IPS-NIHi7 (cell line): ENCODE results near the gene HOMER3.

ENCODE experiments used
- DNase-seq: peaks from one replicate; pipeline ENCODE4 v3.0.0; 2012; ENCODE audit warnings: mixed read lengths; ENCODE audit errors: extremely low spot score

The HOMER3 gene

DNA sequence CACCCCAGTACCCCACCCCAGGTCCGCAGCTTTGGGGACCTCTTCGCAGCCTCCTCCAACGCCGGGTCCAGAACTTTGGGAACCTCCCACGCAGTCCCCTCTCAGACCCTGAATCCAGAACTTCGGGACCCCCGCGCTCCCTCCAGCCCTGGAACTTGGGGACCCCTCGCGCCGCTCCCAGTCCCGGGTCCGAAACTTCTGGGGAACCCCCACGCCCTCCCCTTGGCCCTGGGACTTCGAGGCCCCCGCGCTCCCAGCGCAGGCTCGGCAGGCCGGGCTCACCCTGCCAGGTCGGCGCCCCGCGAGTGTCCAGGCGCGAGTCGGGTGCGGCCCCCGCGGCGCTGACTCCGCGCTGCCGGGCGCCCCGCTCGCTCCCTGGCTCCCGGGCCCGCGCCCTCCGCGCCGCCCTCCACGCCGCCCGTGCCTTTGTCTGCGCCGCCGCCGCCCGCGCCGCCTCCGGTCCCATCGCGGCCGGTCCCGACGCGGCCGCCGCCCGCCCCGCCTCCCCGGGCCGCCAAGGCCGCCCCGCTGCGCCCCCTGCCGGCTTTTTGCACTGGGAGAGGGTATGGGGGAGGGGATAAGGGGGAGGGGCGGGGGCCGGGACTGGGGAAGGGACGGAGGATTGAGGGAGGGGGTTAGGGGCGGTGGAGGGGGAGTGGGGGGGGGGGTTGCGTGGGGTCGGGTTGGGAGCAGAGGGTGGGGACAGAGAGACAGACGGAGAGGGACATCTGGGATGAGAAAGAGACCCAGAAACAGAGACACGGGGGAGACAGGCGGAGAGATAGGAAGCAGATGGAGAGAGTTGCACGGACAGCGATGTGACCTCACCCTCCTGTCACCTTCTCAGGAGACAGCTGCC is at the start of gene HOMER3:
HOMER3 (minus strand) TSS at position 449 of the 859 bp plus-strand sequence. CDS start 2,235 bp downstream, outside the sequence.
- peak; percentile 93 for DNase-seq

DNA sequence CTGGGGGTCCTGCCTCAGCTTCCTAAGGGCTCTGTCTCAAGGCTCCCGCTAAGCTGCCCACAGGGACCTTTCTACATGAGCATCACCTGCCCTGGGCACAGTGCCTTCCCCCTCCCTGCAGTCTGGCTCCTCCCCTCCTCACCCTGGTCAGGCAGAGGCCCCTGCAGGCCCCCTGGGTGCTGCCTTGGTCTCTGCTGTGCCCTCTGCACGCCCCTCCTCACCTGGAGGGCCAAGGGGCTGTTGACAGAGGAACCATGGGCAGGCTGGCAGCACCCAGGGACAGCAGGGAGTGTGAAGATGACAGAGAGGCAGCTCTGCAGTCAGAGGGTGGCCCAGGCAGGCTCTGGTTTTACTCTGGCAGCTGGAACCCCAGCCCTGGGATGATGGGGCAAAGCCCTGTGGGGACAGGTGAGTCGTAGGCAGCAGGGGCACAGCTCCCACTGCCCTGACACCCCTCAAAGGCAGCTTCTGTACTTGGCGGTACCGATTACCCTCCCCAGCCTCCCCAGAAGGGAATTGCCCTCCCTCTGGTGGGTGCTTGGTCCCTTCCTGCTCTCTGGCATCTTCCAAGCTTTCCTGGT is 49.2 kb upstream of the HOMER3 start:
- DNase-seq: no peak

DNA sequence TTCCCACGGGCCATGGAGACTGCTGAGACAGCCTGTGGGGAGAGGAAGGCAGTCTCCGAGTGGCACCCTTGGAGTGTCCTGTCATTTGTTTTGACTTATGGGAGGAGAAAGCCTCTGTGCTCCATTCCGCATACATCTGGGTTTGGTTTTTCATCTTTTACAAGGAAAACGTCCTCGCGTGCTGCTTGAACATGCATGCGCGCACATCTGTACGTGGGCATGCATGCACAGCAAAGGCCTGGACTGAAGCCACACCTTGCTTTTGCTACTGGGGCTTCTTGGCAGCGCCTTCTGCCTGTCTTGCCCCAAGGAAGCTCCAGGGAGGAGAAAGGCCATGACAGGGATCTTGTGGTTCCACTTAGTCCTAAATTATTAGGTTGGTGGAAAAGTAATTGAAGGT is 48.3 kb upstream of the HOMER3 start:
- DNase-seq: no peak

DNA sequence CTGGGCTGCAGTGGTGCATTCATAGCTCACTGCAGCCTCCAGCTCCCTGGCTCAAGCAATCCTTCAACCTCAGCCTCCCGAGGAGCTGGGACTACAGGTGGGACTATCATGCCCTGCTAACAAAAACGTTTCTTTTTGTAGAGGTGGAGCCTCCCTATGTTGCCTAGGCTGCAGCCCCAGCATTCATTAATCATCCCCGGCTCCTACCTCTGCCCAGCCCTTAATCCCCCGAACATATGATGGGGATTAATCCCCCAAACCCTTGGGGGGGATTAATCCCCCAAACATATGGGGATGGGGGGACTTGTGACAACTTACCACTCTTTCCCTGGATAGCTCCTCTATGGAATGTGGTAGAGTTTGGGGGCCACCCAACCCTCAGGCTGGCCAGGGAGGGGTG is 46.4 kb upstream of the HOMER3 start:
- no peak for DNase-seq

DNA sequence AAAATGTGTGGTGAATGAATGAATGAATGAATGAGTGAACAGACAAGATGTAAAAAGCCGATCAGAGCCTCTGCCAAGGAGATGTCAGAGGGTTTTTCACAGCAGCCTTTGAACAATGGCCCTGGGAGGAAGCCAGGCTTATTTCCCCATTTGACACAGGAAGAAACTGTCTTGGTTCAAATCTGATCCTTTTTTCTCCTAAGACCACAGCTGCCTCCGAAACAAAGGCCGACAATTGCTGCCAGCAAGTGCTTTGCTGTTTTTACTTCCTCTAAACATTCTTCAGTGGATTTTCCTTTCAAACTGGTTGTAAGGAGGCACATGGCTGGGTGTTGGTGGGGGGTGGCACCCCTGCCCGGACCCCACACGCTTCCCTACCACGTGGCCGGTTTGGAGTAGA is 44.2 kb upstream of the HOMER3 start:
- DNase-seq: no peak

DNA sequence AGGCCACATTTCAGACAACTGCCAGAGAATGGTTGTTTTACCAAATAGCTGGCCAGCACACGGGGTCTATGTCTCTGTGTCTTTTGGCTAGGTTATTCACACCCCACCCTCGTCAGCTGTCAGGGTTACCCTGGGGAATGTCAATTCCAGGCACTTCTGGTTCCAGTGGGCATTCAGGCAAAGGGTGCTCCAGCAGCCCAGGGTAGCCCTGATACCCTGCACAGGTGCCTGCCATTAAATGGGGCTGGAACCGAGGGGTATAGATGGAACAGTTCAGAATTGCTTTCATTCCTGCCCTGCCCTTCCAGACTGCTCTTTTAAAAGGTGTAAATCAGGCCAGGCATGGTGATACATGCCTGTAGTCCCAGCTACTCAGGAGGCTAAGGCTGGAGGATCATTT is 43.2 kb upstream of the HOMER3 start:
- DNase-seq: no peak

DNA sequence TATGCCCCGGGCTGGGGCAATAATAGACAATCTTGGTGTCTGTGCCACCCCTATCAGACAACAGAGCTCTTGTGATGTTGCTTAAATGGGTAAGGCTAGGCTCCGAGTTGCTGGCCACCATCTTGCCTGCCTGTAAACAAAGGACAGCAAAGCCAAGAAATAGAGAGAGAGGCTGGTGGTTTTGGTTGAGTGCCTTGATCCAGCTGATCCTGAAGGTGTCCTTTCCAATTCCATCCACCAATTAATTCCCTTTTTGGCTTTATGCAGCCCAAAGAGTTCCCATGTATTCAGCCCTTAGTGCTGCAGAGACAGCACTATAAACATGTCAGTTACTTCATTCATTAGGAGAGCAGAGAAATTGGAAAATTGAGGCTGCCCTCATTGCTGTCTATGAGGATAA is 41.7 kb upstream of the HOMER3 start:
- DNase-seq: no peak

DNA sequence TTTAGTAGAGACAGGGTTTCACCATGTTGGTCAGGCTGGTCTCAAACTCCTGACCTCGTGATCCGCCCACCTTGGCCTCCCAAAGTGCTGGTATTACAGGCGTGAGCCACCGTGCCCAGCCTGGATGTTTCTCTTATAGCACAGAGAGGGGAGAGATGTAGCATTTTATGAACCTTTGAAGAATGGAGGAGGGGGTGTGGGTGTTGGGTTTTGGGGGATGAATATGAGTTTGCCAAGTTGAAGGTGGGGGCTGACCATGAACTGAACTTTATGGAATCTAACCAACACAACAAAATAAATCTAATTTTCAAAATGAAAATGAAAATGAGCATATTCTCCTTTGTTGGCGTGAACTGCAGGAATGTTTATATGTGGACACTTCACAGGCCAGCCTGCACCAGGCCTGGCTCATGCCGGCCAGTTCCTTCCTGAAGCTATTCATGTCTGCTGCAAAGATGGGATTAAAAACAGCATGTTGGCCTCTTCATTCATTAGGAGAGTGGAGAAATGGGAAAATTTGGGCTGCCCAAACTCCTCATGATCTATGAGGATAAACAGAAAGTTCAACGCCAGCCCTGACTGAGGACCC is 39.5 kb upstream of the HOMER3 start:
- no peak for DNase-seq

DNA sequence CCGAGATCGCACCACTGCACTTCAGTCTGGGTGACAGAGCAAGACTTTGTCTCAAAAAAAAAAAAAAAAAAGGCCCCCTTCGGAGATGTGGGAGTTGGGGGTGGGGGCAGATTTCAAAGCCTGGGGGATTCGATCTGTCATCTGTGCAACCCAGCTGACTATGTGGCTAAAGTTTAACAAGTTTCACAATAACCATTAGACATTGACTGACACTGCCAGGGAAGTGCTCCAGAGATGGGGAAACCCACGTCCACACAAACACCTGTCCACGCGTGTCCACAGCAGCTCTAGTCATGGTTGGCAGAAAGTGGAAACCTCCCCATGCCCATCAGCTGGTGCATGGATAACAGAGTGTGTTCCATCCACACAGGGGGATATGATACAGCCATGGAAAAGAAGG is 37.6 kb upstream of the HOMER3 start:
- DNase-seq: no peak

DNA sequence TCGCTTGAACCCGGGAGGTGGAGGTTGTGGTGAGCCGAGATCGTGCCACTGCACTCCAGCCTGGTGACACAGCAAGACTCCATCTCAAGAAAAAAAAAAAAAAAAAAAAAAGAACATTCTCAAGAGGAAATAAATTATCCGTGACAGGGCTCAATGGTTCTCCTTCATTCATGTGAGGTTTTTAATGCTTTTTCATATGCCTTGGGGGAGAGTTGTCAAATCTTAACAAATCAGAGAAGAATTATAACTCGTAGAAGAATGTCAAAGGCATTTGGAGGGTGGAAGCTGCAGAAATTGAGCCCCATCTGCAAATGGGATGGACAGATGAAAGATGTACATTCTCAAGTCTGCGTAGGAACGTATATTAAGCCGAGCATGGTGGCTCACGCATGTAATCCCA is 34.9 kb upstream of the HOMER3 start:
- DNase-seq: no peak

DNA sequence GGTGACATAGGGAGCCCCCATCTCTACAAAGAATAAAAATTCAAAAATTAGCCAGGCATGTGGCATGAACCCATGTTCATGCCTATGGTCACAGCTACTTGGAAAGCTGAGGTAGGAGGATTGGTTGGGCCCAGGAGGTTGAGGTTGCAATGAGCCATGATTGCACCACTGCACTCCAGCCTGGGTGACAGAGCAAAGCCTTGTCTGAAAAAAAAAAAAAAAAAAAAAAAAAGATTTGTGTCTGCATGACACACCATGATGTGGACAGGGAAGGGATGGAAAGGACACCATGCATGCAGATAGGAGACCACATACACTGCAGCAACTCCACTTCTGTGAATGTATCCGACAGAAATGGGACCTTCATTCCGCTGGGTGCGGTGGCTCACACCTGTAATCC is 34.0 kb upstream of the HOMER3 start:
- no peak for DNase-seq

DNA sequence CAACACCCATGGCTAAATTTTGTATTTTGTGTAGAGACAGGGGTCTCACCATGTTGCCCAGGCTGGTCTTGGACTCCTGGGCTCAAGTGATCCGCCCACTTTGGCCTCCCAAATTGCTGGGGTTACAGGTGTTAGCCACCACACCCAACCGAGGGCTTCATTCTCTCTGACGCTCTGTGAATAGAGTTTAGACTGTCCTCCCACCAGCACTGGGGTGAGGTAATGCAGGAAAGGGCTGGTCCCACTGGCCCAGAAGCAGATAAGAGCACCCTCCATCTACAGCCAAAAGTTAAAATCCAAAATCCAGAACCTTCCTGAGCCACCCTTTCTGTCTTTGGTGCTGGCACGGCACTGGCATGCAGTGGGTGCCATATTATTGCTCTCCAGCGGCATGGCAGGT is 31.8 kb upstream of the HOMER3 start:
- no peak for DNase-seq

DNA sequence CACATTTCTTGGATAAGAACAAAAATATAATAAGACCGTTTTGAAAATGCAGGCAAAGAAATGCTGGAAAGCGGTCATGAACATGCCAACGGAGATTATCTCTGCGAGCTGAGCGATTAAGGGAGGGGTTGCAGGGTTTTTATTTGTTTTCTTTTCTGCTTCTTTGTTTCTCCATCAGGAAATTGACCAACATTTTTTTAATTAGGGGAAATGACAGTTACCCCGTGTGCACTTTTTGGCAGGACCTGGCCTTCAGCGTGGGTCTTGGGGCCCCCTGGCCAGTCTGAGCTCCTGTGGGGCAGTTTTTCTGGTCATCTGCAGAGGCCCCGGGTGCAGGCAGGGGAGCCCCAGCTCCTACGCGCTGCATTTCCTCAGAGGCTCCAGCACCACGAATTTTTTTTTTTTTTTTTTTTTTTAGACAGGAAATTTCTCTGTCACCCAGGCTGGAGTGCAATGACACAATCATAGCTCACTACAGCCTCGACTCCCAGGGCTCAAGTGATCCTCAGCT is 31.3 kb upstream of the HOMER3 start:
- no peak for DNase-seq

DNA sequence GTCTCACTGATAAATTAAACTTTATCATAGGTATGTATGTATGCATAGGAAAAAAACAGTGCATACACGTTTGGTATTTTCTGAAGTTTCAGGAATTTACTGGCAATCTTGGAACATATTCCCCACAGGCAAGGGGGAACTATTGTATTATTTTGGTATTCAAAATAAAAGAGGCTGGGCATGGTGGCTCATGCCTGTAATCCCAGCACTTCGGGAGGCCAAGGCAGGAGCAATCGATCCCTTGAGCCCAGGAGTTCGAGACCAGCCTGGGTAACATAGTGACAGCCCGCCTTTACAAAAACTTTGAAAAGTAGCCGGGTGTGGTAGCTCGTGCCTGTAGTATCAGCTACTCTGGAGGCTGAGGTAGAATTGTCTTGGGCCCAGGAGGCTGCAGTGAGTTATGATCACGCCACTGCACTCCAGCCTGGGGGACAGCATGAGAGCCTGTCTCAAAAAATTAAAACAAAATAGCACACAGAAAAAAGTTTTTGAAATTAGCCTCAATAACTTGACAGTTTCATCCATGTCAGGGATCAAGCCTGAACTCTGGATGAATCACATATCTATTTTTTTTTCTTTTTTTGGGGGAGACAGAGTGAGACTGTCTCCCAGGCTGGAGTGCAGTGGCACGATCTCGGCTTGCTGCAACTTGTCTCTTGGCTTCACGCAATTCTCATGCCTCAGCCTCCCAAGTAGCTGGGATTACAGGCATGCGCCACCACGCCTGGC is 29.1 kb upstream of the HOMER3 start:
- DNase-seq: no peak

DNA sequence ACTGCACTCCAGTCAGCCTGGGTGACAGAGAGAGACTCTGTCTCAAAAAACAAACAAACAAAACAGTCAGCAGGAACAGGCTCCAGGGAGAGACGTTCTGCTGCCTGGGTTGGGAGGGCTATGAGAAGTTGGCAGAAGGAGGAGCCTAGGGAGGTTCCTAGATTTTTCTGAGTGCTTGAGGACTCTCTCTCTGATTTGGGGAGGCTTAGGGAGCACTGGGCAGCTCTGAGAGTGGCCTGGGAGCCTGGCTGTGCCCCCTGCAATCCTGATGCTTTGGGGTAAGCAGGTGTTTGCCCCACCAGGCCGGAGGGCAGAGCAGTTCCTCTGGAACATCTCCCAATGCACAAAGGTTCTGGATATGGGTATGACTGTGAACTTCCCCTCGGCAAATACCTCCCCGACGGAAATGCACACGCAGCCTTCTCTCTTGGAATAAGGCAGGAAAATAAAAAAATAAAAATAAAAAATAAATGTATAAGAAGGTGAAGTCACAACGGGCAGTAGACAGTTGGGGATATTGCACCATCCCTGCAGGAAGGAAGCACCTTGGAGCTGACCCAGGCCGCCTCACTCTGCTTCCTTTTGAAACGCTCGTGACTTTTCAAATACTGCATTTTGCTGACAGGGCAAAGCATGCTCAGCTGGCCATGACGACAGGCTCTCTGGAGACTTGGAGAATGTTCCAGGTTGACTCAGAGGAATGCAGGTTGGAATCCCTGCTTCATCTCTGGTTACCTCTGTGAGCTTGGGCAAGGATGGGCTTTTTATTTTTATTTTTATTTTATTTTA is 26.5 kb upstream of the HOMER3 start:
- DNase-seq: no peak

DNA sequence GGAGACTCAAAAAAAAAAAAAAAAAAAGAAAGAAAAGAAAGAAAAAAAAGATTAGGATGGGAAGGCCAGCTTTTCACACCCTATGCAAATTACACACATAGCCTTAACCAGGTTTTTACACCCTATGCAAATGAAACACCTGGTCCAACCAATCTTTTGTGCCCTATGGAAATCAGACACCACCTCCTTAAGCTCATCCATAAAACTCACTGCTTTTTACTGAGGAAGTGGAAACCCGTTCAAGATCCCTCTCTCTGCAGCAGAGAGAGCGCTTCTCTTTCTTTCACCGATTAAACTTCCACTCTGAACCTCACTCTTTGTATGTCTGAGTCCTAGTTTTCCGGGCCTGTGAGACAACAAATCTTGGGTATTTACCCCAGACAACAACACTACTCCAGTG is 25.3 kb upstream of the HOMER3 start:
- no peak for DNase-seq

DNA sequence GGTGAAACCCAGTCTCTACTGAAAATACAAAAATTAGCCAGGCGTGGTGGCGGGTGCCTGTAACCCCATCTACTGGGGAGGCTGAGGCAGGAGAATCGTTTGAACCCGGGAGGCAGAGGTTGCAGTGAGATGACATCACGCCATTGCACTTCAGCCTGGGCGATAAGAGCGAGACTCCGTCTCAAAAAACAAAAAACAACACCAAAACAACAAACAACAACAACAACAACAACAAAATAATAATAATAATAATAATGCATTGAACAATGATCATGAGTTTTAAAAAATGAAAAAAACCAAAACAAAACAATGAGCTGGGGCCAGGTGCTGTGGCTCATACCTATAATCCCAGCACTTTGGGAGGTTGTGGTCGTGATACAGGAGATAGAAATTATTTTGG is 23.1 kb upstream of the HOMER3 start:
- DNase-seq: no peak

DNA sequence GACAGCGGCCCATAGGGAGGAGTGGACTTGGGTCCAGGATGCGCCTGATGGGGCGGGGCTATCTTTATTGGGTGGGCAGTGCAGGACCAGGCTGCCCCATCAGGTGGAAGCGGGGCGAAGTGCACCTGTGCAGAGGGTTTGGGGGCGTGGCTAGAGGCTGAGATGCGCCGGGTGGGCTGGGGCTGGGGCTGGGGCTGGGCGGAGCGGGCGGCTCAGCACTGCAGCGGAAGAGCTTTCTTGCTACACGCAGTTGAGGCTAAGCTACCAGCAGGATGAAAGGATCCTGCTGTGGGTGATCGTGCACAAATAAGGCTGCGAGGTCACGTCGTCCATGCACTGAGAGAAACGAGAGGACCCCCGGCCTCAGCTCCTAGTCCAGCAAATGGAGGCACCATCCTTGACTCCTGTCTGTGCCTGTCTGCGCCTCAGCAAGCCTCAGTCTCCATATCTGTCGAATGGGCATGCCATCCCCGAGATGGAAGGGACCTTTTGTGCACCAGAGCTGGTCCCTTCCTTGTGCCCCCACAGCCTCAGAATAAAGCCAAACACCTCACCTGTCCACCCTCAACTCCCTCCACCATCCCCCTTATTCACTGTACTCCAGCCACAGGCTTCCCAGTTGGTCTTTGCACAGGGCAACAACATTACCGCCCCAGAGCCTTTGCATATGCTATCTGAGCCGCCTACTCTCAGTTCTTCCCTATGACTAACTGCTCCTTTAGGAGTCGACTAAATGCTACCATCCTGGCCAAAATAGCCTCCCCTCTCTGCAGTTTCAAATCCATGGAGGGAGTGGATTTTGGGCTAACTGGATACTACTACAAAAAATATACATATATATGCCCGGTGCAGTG is 21.0 kb upstream of the HOMER3 start:
- peak; percentile 98 for DNase-seq

DNA sequence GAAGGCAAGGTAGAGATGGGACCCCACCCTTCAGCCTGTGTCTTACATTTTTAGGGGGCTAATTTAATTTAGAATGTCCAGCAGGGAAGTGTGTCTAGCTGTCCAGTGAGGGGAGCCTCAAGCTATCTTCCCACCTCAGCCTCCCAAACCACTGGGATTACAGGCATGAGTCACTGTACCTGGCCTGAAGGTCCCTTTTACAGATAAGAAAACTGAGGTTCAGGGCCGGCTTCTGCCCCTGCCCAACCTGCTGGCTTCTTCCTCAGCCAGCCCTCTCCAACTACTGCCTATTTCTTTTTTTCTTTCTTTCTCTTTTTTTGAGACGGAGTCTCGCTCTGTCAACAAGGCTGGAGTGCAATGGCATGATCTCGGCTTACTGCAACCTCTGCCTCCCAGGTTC is 19.4 kb upstream of the HOMER3 start:
- DNase-seq: no peak

DNA sequence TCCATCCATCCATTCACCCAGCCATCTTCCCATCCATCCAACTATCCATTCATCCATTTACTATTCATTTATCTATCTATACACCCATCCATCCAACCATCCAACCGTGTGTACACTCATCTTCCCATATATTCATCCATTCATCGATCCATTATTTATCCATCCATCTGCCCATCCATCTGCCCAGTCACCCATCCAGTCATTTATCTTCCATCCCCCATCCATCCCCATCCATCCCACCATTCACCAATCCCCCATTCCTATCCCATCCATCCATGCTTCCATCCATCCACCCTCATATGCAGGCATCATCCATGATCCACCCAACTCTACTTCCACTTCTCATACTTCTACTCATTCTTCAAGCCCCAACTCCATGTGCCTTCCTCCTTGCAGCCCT is 14.0 kb upstream of the HOMER3 start:
- DNase-seq: no peak

DNA sequence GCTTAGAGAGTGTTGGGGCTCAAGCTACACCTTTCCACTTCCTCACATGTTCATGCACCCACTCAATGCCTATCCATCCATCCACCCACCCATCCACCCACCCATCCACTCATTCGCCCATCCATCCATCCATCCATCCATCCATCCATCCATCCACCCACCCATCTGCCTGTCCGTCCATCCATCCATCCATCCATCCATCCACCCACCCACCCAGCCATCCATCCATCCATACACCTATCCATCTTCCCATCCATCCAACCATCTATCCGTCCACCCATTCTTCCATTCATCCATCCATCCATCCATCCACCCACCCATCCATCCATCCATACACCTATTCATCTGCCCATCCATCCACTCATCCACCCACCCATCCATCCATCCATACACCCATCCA is 13.1 kb upstream of the HOMER3 start:
- DNase-seq: no peak
